Measurements from ENCODE around the gene SEC11A. TPM values are rescaled to one million over a fixed set of nuclear protein-coding genes. Genes with fewer than 3 reads are reported as not detected.
"Not testable (repeated sequence)": the region's sequence is repeated elsewhere in the genome, so short reads cannot be mapped to it uniquely, and the experiment has no call there.

Gene SEC11A
- total and polyA plus RNA-seq, 2 donors = 120 to 158 TPM

- H3K4me3 ChIP-seq (ENCODE audit: low read length in 2 of 2) = peak within 1 kb of the TSS; percentile 92 to 99
- under 1% methylated on average over 127 of the region's 127 CpGs for WGBS
- DNase-seq (ENCODE audit: low read depth in 6 of 9, low spot score in 9 of 9) = peak in 4 of 9 donors; percentile 53 to 81 (median 64)
- H3K27me3 ChIP-seq (ENCODE audit: control insufficient read depth in 2 of 2, insufficient read depth in 1 of 2, low read length in 1 of 2) = no peaks in the 10 kb centered on the region
- H3K36me3 ChIP-seq (ENCODE audit: control insufficient read depth in 2 of 2, insufficient read depth in 2 of 2, low read length in 1 of 2) = peaks cover 0 to 2% of the 10 kb centered on the region in 2 donors
- H3K9me3 ChIP-seq (ENCODE audit: control insufficient read depth in 2 of 2, insufficient read depth in 1 of 2, low read length in 1 of 2) = peaks cover 0 to 7% of the 10 kb centered on the region in 2 donors
- peaks cover 19 to 30% of the 10 kb centered on the region in 2 donors for H3K4me1 ChIP-seq (ENCODE audit: control insufficient read depth in 2 of 2, insufficient read depth in 2 of 2, low read length in 2 of 2)
- peak within 1 kb of the TSS; percentile 91 to 96 for H3K27ac ChIP-seq (ENCODE audit: low read depth in 1 of 2, low read length in 1 of 2)
Measured at GRCh38 chr15:84748274-84749110, 32.6 kb upstream of the SEC11A start, which contains the start of gene ZNF592. TSS of gene ZNF592 (plus strand) at chr15:84748592. CDS start at chr15:84782676, 34,084 bp downstream.

GRCh38 chr15:84747416-84748273 lies 31.7 kb upstream of the SEC11A start:
- Histone ChIP-seq H3K4me3 (ENCODE audit: low read length in 2 of 2) (peak overlapping the region; percentile 88 to 99), H3K36me3 (ENCODE audit: control insufficient read depth in 2 of 2, insufficient read depth in 2 of 2, low read length in 1 of 2) (peaks cover 0 to 2% of the 10 kb centered on the region in 2 donors), H3K4me1 (ENCODE audit: control insufficient read depth in 2 of 2, insufficient read depth in 2 of 2, low read length in 2 of 2) (peaks cover 19 to 30% of the 10 kb centered on the region in 2 donors), H3K27ac (ENCODE audit: low read depth in 1 of 2, low read length in 1 of 2) (peak overlapping the region; percentile 91 to 96), H3K27me3 (ENCODE audit: control insufficient read depth in 2 of 2, insufficient read depth in 1 of 2, low read length in 1 of 2) (no peaks in the 10 kb centered on the region), H3K9me3 (ENCODE audit: control insufficient read depth in 2 of 2, insufficient read depth in 1 of 2, low read length in 1 of 2) (peaks cover 0 to 7% of the 10 kb centered on the region in 2 donors)
- 2% methylated on average over 46 of the region's 46 CpGs for WGBS
- DNase-seq (ENCODE audit: low read depth in 6 of 9, low spot score in 9 of 9) = peak in 4 of 9 donors; percentile 50 to 83 (median 66)

- WGBS = 92% methylated on average over 2 of the region's 2 CpGs
- Histone ChIP-seq H3K9me3 (ENCODE audit: control insufficient read depth in 2 of 2, insufficient read depth in 1 of 2, low read length in 1 of 2) (no peaks in the 10 kb centered on the region), H3K27me3 (ENCODE audit: control insufficient read depth in 2 of 2, insufficient read depth in 1 of 2, low read length in 1 of 2) (no peaks in the 10 kb centered on the region), H3K27ac (ENCODE audit: low read depth in 1 of 2, low read length in 1 of 2) (no peak overlapping the region), H3K4me1 (ENCODE audit: control insufficient read depth in 2 of 2, insufficient read depth in 2 of 2, low read length in 2 of 2) (peaks cover 3 to 9% of the 10 kb centered on the region in 2 donors), H3K4me3 (ENCODE audit: low read length in 2 of 2) (no peak overlapping the region), H3K36me3 (ENCODE audit: control insufficient read depth in 2 of 2, insufficient read depth in 2 of 2, low read length in 1 of 2) (no peaks in the 10 kb centered on the region)
- DNase-seq (ENCODE audit: low read depth in 6 of 9, low spot score in 9 of 9) = no peak
Measured at GRCh38 chr15:84741121-84741520, 25.2 kb upstream of the SEC11A start.

- 97% methylated on average over 4 of the region's 4 CpGs for WGBS
- H3K27me3 ChIP-seq (ENCODE audit: control insufficient read depth in 2 of 2, insufficient read depth in 1 of 2, low read length in 1 of 2) = no peaks in the 10 kb centered on the region
- H3K4me3 ChIP-seq (ENCODE audit: low read length in 2 of 2) = no peak overlapping the region
- no peak for DNase-seq (ENCODE audit: low read depth in 6 of 9, low spot score in 9 of 9)
- peaks cover 7 to 14% of the 10 kb centered on the region in 2 donors for H3K4me1 ChIP-seq (ENCODE audit: control insufficient read depth in 2 of 2, insufficient read depth in 2 of 2, low read length in 2 of 2)
- no peak overlapping the region for H3K27ac ChIP-seq (ENCODE audit: low read depth in 1 of 2, low read length in 1 of 2)
- H3K9me3 ChIP-seq (ENCODE audit: control insufficient read depth in 2 of 2, insufficient read depth in 1 of 2, low read length in 1 of 2) = no peaks in the 10 kb centered on the region
- no peaks in the 10 kb centered on the region for H3K36me3 ChIP-seq (ENCODE audit: control insufficient read depth in 2 of 2, insufficient read depth in 2 of 2, low read length in 1 of 2)
Measured at GRCh38 chr15:84740691-84741090, 24.8 kb upstream of the SEC11A start.

GRCh38 chr15:84737005-84737404 lies 21.1 kb upstream of the SEC11A start:
- peak overlapping the region in 1 of 2 donors; percentile 96 for H3K27ac ChIP-seq (ENCODE audit: low read depth in 1 of 2, low read length in 1 of 2)
- WGBS = 82% methylated on average over 2 of the region's 2 CpGs
- no peak overlapping the region for H3K4me3 ChIP-seq (ENCODE audit: low read length in 2 of 2)
- H3K36me3 ChIP-seq (ENCODE audit: control insufficient read depth in 2 of 2, insufficient read depth in 2 of 2, low read length in 1 of 2) = no peaks in the 10 kb centered on the region
- DNase-seq (ENCODE audit: low read depth in 6 of 9, low spot score in 9 of 9) = no peak
- H3K9me3 ChIP-seq (ENCODE audit: control insufficient read depth in 2 of 2, insufficient read depth in 1 of 2, low read length in 1 of 2) = no peaks in the 10 kb centered on the region
- H3K4me1 ChIP-seq (ENCODE audit: control insufficient read depth in 2 of 2, insufficient read depth in 2 of 2, low read length in 2 of 2) = peaks cover 27 to 38% of the 10 kb centered on the region in 2 donors
- H3K27me3 ChIP-seq (ENCODE audit: control insufficient read depth in 2 of 2, insufficient read depth in 1 of 2, low read length in 1 of 2) = no peaks in the 10 kb centered on the region

- H3K4me1 ChIP-seq (ENCODE audit: control insufficient read depth in 2 of 2, insufficient read depth in 2 of 2, low read length in 2 of 2) = peaks cover 27 to 38% of the 10 kb centered on the region in 2 donors
- 51% methylated on average over 5 of the region's 5 CpGs for WGBS
- H3K9me3 ChIP-seq (ENCODE audit: control insufficient read depth in 2 of 2, insufficient read depth in 1 of 2, low read length in 1 of 2) = no peaks in the 10 kb centered on the region
- H3K27ac ChIP-seq (ENCODE audit: low read depth in 1 of 2, low read length in 1 of 2) = peak overlapping the region; percentile 76 to 96
- no peaks in the 10 kb centered on the region for H3K27me3 ChIP-seq (ENCODE audit: control insufficient read depth in 2 of 2, insufficient read depth in 1 of 2, low read length in 1 of 2)
- no peaks in the 10 kb centered on the region for H3K36me3 ChIP-seq (ENCODE audit: control insufficient read depth in 2 of 2, insufficient read depth in 2 of 2, low read length in 1 of 2)
- DNase-seq (ENCODE audit: low read depth in 6 of 9, low spot score in 9 of 9) = peak in 4 of 9 donors; percentile 59 to 86 (median 61)
- H3K4me3 ChIP-seq (ENCODE audit: low read length in 2 of 2) = no peak overlapping the region
Measured at GRCh38 chr15:84736375-84736774, 20.4 kb upstream of the SEC11A start.

GRCh38 chr15:84735480-84736061 lies 19.6 kb upstream of the SEC11A start:
- H3K27ac ChIP-seq (ENCODE audit: low read depth in 1 of 2, low read length in 1 of 2) = peak overlapping the region; percentile 96 to 97
- peak overlapping the region; percentile 31 to 44 for H3K4me3 ChIP-seq (ENCODE audit: low read length in 2 of 2)
- H3K9me3 ChIP-seq (ENCODE audit: control insufficient read depth in 2 of 2, insufficient read depth in 1 of 2, low read length in 1 of 2); H3K36me3 ChIP-seq (ENCODE audit: control insufficient read depth in 2 of 2, insufficient read depth in 2 of 2, low read length in 1 of 2); DNase-seq (ENCODE audit: low read depth in 6 of 9, low spot score in 9 of 9); H3K27me3 ChIP-seq (ENCODE audit: control insufficient read depth in 2 of 2, insufficient read depth in 1 of 2, low read length in 1 of 2): not testable (repeated sequence)
- H3K4me1 ChIP-seq (ENCODE audit: control insufficient read depth in 2 of 2, insufficient read depth in 2 of 2, low read length in 2 of 2) = peaks cover 27 to 38% of the 10 kb centered on the region in 2 donors
- WGBS = 73% methylated on average over 9 of the region's 9 CpGs

- peaks cover 0 to 1% of the 10 kb centered on the region in 2 donors for H3K9me3 ChIP-seq (ENCODE audit: control insufficient read depth in 2 of 2, insufficient read depth in 1 of 2, low read length in 1 of 2)
- DNase-seq (ENCODE audit: low read depth in 6 of 9, low spot score in 9 of 9) = peak; percentile 83 to 98 (median 93)
- peak overlapping the region; percentile 31 to 44 for H3K4me3 ChIP-seq (ENCODE audit: low read length in 2 of 2)
- WGBS = 2% methylated on average over 7 of the region's 7 CpGs
- H3K27me3 ChIP-seq (ENCODE audit: control insufficient read depth in 2 of 2, insufficient read depth in 1 of 2, low read length in 1 of 2) = no peaks in the 10 kb centered on the region
- peaks cover 27 to 38% of the 10 kb centered on the region in 2 donors for H3K4me1 ChIP-seq (ENCODE audit: control insufficient read depth in 2 of 2, insufficient read depth in 2 of 2, low read length in 2 of 2)
- H3K36me3 ChIP-seq (ENCODE audit: control insufficient read depth in 2 of 2, insufficient read depth in 2 of 2, low read length in 1 of 2) = no peaks in the 10 kb centered on the region
- peak overlapping the region; percentile 96 to 97 for H3K27ac ChIP-seq (ENCODE audit: low read depth in 1 of 2, low read length in 1 of 2)
Measured at GRCh38 chr15:84734794-84735479, 19.0 kb upstream of the SEC11A start.
